Stimulated activated CD4-positive, alpha-beta T cell treated with anti-CD3 and anti-CD28 coated beads, TNF-alpha, amount 100 ng/mL, for 1 hour (primary cell): Measurements from ENCODE around the gene PTGFR.

Source experiments
- DNase-seq, 3 donors: peaks; one replicate each; pipeline ENCODE4 v3.0.0-alpha.2; 2020; ENCODE audit warnings: low read depth in 3 of 3, low spot score in 1 of 3

The PTGFR gene

GRCh38 chr1:78490861-78491450 is at the start of gene PTGFR:
PTGFR (plus strand) TSS chr1:78490974; CDS start chr1:78492744, 1,770 bp downstream.
- no peak for DNase-seq

GRCh38 chr1:78441921-78442320 is 48.9 kb upstream of the PTGFR start:
- no peak for DNase-seq

- DNase-seq, result no peak
Measured at GRCh38 chr1:78447086-78447485, 43.7 kb upstream of the PTGFR start.

- DNase-seq, result no peak
Measured at GRCh38 chr1:78464449-78464891, 26.3 kb upstream of the PTGFR start.

GRCh38 chr1:78465143-78465542 is 25.6 kb upstream of the PTGFR start:
- DNase-seq, result no peak

GRCh38 chr1:78468521-78468920 is 22.3 kb upstream of the PTGFR start:
- no peak for DNase-seq

GRCh38 chr1:78469576-78469975 is 21.2 kb upstream of the PTGFR start:
- DNase-seq, result no peak

- DNase-seq, result no peak
Measured at GRCh38 chr1:78471890-78472620, 18.7 kb upstream of the PTGFR start.

GRCh38 chr1:78472851-78473496 is 17.8 kb upstream of the PTGFR start:
- DNase-seq, result no peak

GRCh38 chr1:78474092-78474491 is 16.7 kb upstream of the PTGFR start:
- DNase-seq, result no peak

GRCh38 chr1:78475888-78476610 is 14.7 kb upstream of the PTGFR start:
- no peak for DNase-seq

GRCh38 chr1:78483903-78484302 is 6.9 kb upstream of the PTGFR start:
- DNase-seq, result no peak

GRCh38 chr1:78491451-78492071 is 787 bp downstream of the PTGFR start:
- DNase-seq, result no peak

GRCh38 chr1:78492386-78492950 is 1.7 kb downstream of the PTGFR start:
- no peak for DNase-seq

GRCh38 chr1:78493451-78493850 is 2.7 kb downstream of the PTGFR start:
- DNase-seq, result no peak

GRCh38 chr1:78497201-78497600 is 6.4 kb downstream of the PTGFR start:
- DNase-seq, result no peak

GRCh38 chr1:78500529-78500928 is 9.8 kb downstream of the PTGFR start:
- DNase-seq, result no peak

- no peak for DNase-seq
Measured at GRCh38 chr1:78501203-78501602, 10.4 kb downstream of the PTGFR start.

GRCh38 chr1:78511334-78511733 is 20.6 kb downstream of the PTGFR start:
- no peak for DNase-seq

- DNase-seq, result no peak
Measured at GRCh38 chr1:78516716-78517115, 25.9 kb downstream of the PTGFR start.

- DNase-seq, result no peak
Measured at GRCh38 chr1:78519446-78519845, 28.7 kb downstream of the PTGFR start.
